GM20431 (cell line): ENCODE results near the gene F10.

Source experiments
- in situ Hi-C: fragments of 300-500 bp; cut with MseI, MboI; formaldehyde crosslinking; loops from one replicate; pipeline ENCODE4 v1.15.0; 2020; ENCODE audit warnings: low sequenced_read_pairs; ENCODE audit not compliant: unreplicated experiment

F10 gene

DNA sequence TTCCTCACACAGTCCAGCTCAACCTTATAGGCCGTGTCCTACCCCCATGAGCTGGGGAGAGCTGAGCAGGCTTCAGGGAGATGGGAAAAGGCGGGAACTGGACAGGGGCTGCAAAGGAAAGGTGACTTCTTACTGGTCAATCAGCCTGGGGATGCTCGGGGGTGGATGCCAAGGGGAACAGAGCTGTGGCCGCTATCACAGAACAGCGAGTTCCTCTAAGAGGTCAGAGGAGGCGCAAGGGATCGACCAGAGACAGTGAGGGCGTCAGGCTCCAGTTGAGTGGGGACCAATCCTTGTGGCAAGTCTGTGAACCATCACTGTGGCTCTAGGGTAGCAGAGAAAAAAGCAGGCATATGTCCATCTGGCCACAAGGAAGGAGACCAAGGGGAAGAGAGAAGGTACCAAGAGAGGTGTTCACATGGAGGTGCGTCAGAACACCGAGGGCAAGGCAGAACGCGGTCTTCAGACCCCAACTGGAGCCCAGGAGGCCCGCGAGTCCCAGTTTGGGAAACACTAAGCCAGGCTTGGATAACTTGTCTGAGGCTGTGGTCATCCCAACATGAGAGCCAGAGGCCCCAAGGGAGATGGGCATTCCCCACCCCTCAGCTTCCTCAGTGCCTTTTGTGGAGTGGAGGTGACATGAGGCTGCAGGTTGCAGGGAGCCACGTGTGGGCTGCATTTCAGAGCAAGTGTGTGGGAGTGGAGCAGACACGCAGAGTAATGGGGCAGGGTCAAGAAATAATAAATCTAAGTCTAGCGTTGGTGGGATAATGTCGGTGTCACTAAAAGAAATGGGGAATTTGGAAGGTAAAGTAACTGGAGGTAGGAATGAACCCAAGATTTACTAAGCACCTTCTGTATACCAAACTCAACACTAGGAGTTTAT lies 3.9 kb downstream of the F10 start:
- in situ Hi-C loops: no loop called here

DNA sequence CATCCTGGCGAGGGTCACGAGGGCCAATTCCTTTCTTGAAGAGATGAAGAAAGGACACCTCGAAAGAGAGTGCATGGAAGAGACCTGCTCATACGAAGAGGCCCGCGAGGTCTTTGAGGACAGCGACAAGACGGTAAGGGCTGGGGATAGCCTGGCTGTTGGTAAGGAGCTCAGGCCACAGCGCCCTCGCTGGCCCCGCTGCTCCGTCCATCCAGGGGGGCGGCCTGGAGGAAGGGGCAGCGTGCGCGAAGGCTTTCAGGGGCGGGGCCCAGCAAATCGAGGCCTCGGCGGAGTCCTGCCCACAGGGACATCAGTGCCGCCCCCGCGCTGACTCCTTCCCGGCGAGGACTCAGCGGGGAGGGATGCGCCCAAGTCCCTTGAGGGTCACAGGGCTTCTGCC lies 6.9 kb downstream of the F10 start:
- in situ Hi-C loops: no loop called here

GRCh38 chr13:113129921-113130750 lies 7.5 kb downstream of the F10 start:
- in situ Hi-C loops: no loop called here

DNA sequence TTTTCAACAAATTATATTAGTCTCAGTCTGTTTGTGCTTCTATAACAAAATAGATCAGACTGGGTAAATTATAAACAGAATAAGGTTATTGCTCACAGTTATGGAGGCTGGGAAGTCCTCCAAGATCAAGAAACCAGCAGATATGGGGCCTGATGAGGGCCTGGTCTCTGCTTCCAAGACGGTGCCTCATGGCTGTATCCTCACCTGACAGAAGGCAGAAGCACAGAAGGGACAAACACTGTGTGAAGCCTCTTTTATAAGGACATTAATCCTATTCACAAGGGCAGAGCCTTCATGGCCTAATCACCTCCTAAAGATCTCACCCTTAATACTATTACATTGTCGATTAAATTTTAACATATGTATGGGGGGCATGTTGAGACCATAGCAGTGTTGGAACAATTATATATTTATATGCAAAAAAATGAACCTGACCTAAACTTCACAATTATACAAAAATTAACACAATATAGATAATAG lies 12.7 kb downstream of the F10 start:
- in situ Hi-C loops: no loop called here

- in situ Hi-C loops: no loop called here
Measured at GRCh38 chr13:113137691-113138298, 15.2 kb downstream of the F10 start.

DNA sequence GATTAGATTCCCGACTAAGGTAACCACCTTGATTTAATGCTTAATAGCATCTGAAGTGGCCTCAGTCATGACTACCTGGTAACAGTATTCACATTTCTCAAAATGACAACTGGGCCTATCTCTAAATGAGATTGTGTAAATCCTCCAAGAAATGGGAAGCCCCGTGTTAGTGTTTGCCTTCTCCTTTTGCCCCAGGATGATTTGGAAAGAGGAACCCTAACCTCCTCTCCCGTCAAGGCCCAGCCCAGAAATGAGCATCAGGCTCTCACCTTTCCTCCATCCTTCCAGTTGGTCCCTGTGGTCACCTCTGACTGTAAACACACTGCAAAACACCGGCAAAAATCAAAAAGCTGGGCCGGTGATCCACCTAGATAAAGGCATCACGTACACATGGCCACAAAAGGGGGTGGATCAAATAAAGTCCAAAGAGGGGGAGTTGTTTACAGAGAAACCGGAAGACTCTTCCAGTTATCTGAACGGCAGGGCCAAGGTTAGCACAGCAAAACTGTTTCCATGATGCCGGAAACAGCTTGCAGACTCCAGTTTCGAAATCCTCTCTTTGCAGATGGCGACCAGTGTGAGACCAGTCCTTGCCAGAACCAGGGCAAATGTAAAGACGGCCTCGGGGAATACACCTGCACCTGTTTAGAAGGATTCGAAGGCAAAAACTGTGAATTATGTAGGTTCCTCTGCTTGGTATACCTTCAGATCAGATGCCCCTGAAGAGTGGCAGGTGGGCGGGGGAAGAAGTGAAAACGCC lies 16.4 kb downstream of the F10 start:
- in situ Hi-C loops: no loop called here

DNA sequence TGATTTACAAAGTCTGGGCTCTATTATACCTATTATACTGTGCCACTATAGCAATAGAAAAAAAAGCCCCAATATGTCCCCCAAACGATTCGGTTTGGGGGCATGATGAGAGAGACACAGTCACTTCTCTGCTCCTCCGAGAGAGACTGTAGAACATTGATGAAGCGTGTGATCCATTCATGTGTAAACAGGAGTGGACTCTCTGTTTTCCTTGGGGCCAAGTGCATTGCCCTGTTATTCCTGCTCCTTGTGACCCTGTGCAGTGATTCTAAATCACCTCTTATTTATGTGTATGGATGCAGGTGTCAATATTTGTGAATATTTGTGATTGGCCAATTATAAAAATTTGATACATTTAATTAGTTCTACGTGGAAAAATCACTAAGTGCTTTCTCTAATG lies 17.0 kb downstream of the F10 start:
- in situ Hi-C loops: no loop called here

GRCh38 chr13:113140677-113141600 lies 18.3 kb downstream of the F10 start:
- in situ Hi-C loops: no loop called here

DNA sequence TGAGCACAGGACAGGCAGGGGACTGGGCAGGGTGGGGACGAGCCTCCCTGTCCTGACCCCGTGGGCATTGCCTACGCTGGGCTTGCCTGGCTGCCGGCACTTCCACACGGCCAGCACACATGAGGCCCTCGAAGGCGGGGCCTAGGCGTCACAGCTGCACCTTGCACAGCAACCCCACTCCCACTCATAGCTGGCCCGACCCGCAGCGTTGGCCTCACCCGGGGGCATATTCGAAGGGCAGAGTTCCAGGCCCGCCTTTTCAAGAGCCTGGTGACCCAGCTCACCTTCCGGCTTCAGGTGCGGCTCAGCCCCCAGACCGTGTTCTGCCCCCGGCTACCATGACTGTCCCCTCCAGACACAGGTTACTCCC lies 19.0 kb downstream of the F10 start:
- in situ Hi-C loops: no loop called here

DNA sequence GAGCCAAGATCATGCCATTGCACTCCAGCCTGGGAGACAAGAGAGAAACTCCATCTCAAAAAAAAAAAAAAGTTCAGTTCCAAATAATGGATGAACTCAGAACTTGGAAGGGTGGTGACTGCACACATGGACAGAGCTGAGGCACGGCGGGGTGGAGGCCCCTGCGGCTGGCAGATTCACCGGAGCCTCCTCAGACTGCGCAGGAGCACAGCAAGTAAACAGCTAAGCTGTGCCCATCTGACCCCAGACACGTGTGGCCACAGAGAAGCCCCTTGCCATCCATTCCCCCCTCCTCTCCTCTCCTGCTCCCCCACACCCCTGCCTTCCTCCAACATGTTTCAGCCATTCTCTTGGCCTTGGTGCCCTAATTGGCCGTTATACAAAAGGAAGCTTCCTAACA lies 20.3 kb downstream of the F10 start:
- in situ Hi-C loops: no loop called here

DNA sequence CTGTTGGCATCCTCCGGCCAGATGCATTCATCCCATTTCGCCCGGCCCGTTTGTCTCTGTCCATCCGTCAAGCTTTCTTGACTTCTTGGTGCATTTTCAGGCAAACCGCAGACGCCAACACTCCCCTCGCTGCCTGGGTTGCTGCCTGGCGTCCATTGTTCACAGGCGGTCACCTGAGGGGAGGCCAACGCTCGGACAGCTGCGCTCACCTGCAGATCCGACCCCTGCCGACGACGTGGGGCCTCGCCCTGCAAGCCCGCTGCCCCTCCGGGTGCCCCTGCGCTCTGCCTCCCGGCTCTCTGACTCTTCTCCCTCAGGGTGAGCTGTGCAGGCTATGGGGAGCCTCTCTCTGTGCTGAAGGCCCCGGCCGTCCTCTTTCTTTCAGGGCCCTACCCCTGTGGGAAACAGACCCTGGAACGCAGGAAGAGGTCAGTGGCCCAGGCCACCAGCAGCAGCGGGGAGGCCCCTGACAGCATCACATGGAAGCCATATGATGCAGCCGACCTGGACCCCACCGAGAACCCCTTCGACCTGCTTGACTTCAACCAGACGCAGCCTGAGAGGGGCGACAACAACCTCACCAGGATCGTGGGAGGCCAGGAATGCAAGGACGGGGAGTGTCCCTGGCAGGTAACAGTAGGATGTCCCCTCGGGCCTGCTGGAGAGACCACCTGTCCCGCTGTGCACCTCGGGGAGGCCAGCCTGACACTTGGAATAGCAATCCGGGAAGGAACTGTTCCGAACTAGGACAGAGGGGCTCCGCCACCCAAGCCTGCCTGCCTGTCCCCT lies 21.1 kb downstream of the F10 start:
- in situ Hi-C loops: no loop called here

GRCh38 chr13:113144255-113144629 lies 21.6 kb downstream of the F10 start:
- in situ Hi-C loops: no loop called here

- in situ Hi-C loops: no loop called here
Measured at GRCh38 chr13:113145496-113145895, 22.9 kb downstream of the F10 start.

- in situ Hi-C loops: no loop called here
Measured at GRCh38 chr13:113145911-113146598, 23.5 kb downstream of the F10 start.

DNA sequence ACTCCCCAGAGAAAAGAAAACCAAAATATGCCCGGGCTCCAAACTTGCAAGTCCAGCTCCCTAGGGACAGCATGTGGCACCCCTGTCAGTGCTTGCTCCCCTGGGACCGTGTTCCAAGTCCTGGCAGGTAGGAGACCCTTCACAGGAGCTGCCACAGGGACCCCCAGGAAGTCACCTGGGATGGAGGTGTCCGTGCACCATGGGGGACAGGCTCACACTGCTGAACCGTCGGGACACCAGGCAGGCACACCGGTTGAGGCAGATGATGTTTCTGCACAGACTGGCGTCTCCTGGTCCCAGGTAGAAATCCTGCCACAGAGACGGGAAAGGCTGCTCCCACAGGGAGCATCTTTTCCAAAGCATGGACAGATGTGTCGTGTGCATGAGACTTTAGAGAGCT lies 24.2 kb downstream of the F10 start:
- in situ Hi-C loops: no loop called here

DNA sequence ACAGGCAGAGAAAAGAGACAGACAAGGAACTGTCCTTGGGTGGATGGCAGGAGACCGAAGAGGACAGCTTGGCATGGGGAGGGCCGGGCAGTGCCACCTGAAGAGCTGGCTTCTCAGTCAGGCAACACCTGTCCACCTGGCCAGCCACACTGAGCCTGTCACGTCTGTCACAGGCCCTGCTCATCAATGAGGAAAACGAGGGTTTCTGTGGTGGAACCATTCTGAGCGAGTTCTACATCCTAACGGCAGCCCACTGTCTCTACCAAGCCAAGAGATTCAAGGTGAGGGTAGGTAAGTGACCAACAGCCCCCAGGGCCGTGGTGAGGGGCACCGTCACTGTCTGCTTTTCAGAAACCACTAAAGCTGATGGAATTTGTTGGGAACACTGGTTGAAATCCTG lies 24.6 kb downstream of the F10 start:
- in situ Hi-C loops: no loop called here

GRCh38 chr13:113148407-113148806 lies 25.8 kb downstream of the F10 start:
- in situ Hi-C loops: no loop called here
